Fibroblast of lung (primary cell): ENCODE data around the gene CCM2L. TPM values are rescaled to one million over a fixed set of nuclear protein-coding genes. Genes with fewer than 3 reads are reported as not detected.

Experiments used
- DNase-seq, 2 donors: peaks; one replicate each; pipeline versions ENCODE4 v3.0.0 to v3.0.0-alpha.2; 2010; ENCODE audit warnings: low read depth in 2 of 2
- H2AFZ ChIP-seq: 2 replicates; pipeline ENCODE4 v1.5.1; 2012; ENCODE audit warnings: low read length, control low read depth, inconsistent platforms
- H3K27ac ChIP-seq: 2 replicates; pipeline ENCODE4 v1.5.1; 2011; ENCODE audit warnings: low read length, control low read depth; ENCODE audit not compliant: insufficient read depth
- H3K27me3 ChIP-seq: 2 replicates; pipeline ENCODE4 v1.5.1; 2011; ENCODE audit warnings: mild to moderate bottlenecking, low read length; ENCODE audit not compliant: control insufficient read depth, insufficient read depth
- H3K36me3 ChIP-seq: 2 replicates; pipeline ENCODE4 v1.5.1; 2011; ENCODE audit warnings: low read length; ENCODE audit not compliant: control insufficient read depth, insufficient read depth
- H3K4me1 ChIP-seq: 2 replicates; pipeline ENCODE4 v1.5.1; 2011; ENCODE audit warnings: low read length; ENCODE audit not compliant: control insufficient read depth, insufficient read depth; ENCODE audit errors: extremely low read depth
- H3K4me2 ChIP-seq: 2 replicates; pipeline ENCODE4 v1.5.1; 2011; ENCODE audit warnings: low read length, control low read depth; ENCODE audit not compliant: insufficient read depth; ENCODE audit errors: extremely low read depth
- H3K4me3 ChIP-seq, 4 experiments: fragments of 200-600 bp in 1 of 4; sonication (generic) in 1 of 4; replicated peaks in 1 of 4; 2 replicates each; pipeline ENCODE4 v1.5.1; 2011 to 2016; ENCODE audit warnings: low read length in 4 of 4, low read depth in 3 of 4, mild to moderate bottlenecking in 3 of 4, control low read depth in 2 of 4, inconsistent platforms in 1 of 4, mixed read lengths in 1 of 4; ENCODE audit not compliant: insufficient read depth in 1 of 4; ENCODE audit errors: control extremely low read depth in 1 of 4
- H3K79me2 ChIP-seq: 2 replicates; pipeline ENCODE4 v1.5.1; 2012; ENCODE audit warnings: mild to moderate bottlenecking, low read length, inconsistent platforms; ENCODE audit not compliant: control insufficient read depth, insufficient read depth
- H3K9ac ChIP-seq: 2 replicates; pipeline ENCODE4 v1.5.1; 2011; ENCODE audit warnings: mild to moderate bottlenecking, low read length, control low read depth; ENCODE audit not compliant: insufficient read depth
- H3K9me3 ChIP-seq: 2 replicates; pipeline ENCODE4 v1.5.1; 2012; ENCODE audit warnings: low read depth, low read length; ENCODE audit not compliant: control insufficient read depth, insufficient read depth
- H4K20me1 ChIP-seq: 2 replicates; pipeline ENCODE4 v1.5.1; 2011; ENCODE audit warnings: low read length; ENCODE audit not compliant: control insufficient read depth, insufficient read depth; ENCODE audit errors: extremely low read depth
- CTCF ChIP-seq, 2 donors: IDR thresholded peaks in 1 of 2; conservative IDR thresholded peaks in 1 of 2; 1 replicate in 1 of 2; 2 replicates in 1 of 2; pipeline ENCODE4 v1.5.1; 2011 to 2012; ENCODE audit warnings: low read length in 2 of 2, control low read depth in 1 of 2, inconsistent platforms in 1 of 2, low read depth in 1 of 2, mild to moderate bottlenecking in 1 of 2
- EZH2 ChIP-seq: IDR thresholded peaks from 2 replicates; pipeline ENCODE4 v1.5.1; 2012; ENCODE audit warnings: low read length, control low read depth, mild to moderate bottlenecking; ENCODE audit errors: missing control alignments
- polyA plus RNA-seq, 2 donors: library from polyadenylated mRNA; depleted of rRNA in 1 of 2; stranded (reverse) in 1 of 2; unstranded in 1 of 2; fragments of >200 nt; gene quantifications; 2 replicates each; pipeline ENCODE4 v1.2.1, GENCODE V29; 2011 to 2012; ENCODE audit warnings: missing spikeins in 1 of 2
- total RNA-seq: library from RNA; depleted of rRNA; stranded (reverse); fragments of >200 nt; gene quantifications from 2 replicates; pipeline ENCODE4 v1.2.1, GENCODE V29; 2014

CCM2L gene
- total and polyA plus RNA-seq, 2 donors (not counting 1 experiment from before 2014, with no cell fraction given): not detected

DNA sequence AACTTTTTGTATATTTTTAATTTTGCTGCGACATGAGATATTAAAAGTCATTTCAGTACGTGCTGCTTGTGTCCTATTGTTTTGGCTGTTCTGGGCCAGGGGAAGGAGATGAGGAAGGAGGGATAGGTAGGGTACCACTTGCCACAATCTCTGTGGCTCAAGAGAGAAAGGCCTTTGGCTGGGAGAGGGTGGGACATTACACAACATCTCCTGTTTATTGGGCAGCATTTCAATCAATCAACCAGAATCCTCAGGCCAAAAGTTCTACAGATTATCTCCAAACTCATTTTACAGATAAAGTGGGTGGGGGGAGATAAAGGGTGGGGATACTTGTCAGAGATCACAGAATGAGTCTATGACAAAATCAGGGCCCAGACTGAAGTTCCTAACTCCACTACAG, 6.9 kb upstream of the CCM2L start:
- H3K27me3 ChIP-seq: peaks cover 7% of the 10 kb centered on the region
- no peaks in the 10 kb centered on the region for H3K9me3 ChIP-seq

GRCh38 chr20:32004963-32005362, 5.3 kb upstream of the CCM2L start:
- Histone ChIP-seq H3K27me3 (peaks cover 11% of the 10 kb centered on the region), H3K79me2 (no peaks in the 10 kb centered on the region)

More for the DNA sequence above, 6.9 kb upstream of the CCM2L start:
- TF ChIP-seq EZH2: no peak
- TF ChIP-seq CTCF (conservative IDR thresholded peaks at IDR 0.05 in 1 of 2, IDR thresholded peaks at IDR 0.05 in 1 of 2; ENCODE audit: low read depth in 1 of 2, low read length in 2 of 2): no peak
- Histone ChIP-seq H4K20me1 (no peaks in the 10 kb centered on the region), H3K4me2 (no peak overlapping the region), H2AFZ (no peak overlapping the region), H3K4me3 (no peak overlapping the region), H3K36me3 (no peaks in the 10 kb centered on the region), H3K79me2 (no peaks in the 10 kb centered on the region), H3K4me1 (no peaks in the 10 kb centered on the region), H3K27ac (no peak overlapping the region), H3K9ac (no peak overlapping the region)
- DNase-seq: no peak

DNA sequence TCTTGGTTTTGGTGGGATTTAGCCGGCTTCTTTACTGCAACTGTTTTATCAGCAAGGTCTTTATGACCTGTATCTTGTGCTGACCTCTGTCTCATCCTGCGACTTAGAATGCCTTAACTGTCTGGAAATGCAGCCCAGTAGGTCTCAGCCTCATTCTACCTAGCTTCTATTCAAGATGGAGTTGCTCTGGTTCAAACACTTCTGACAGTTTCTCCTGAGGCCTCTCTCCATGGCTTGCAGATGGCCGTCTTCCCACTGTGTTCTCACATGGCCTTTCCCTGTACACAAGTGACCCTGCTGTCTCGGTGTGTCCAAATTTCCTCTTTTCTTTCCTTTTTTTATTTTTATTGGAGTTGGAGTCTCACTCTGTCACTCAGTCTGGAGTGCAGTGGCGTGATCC, 4.2 kb upstream of the CCM2L start:
- no peak overlapping the region for H2AFZ ChIP-seq
- H3K79me2 ChIP-seq: no peaks in the 10 kb centered on the region
- H3K4me1 ChIP-seq: no peaks in the 10 kb centered on the region
- no peak overlapping the region for H3K4me2 ChIP-seq
- H4K20me1 ChIP-seq: no peaks in the 10 kb centered on the region
- no peak overlapping the region for H3K4me3 ChIP-seq
- H3K27me3 ChIP-seq: peaks cover 11% of the 10 kb centered on the region
- no peak overlapping the region for H3K27ac ChIP-seq
- no peaks in the 10 kb centered on the region for H3K9me3 ChIP-seq
- no peak overlapping the region for H3K9ac ChIP-seq
- TF ChIP-seq EZH2: no peak
- no peak for TF ChIP-seq CTCF (conservative IDR thresholded peaks at IDR 0.05 in 1 of 2, IDR thresholded peaks at IDR 0.05 in 1 of 2; ENCODE audit: low read depth in 1 of 2, low read length in 2 of 2)
- no peaks in the 10 kb centered on the region for H3K36me3 ChIP-seq
- DNase-seq: no peak

More at GRCh38 chr20:32004963-32005362, 5.3 kb upstream of the CCM2L start:
- no peaks in the 10 kb centered on the region for H3K4me1 ChIP-seq
- H3K9ac ChIP-seq: no peak overlapping the region
- H3K36me3 ChIP-seq: no peaks in the 10 kb centered on the region
- no peaks in the 10 kb centered on the region for H4K20me1 ChIP-seq
- H3K4me3 ChIP-seq: no peak overlapping the region
- DNase-seq: peak in 1 of 2 donors; percentile 46
- no peak overlapping the region for H3K4me2 ChIP-seq
- H3K9me3 ChIP-seq: no peaks in the 10 kb centered on the region
- H3K27ac ChIP-seq: no peak overlapping the region
- H2AFZ ChIP-seq: no peak overlapping the region
- TF ChIP-seq CTCF (conservative IDR thresholded peaks at IDR 0.05 in 1 of 2, IDR thresholded peaks at IDR 0.05 in 1 of 2; ENCODE audit: low read depth in 1 of 2, low read length in 2 of 2): no peak
- TF ChIP-seq EZH2: no peak
